HG02884 (cell line): Measurements from ENCODE around the gene MAP3K14.

Experiments
- ATAC-seq: cut with Tn5 transposase; IDR thresholded peaks from one replicate; pipeline ENCODE4 v1.9.1; 2021; ENCODE audit warnings: mild to moderate bottlenecking, moderate library complexity; ENCODE audit not compliant: unreplicated experiment

MAP3K14 gene

GRCh38 chr17:45225051-45225700, 91.6 kb downstream of the MAP3K14 start:
- ATAC-seq = no peak

DNA sequence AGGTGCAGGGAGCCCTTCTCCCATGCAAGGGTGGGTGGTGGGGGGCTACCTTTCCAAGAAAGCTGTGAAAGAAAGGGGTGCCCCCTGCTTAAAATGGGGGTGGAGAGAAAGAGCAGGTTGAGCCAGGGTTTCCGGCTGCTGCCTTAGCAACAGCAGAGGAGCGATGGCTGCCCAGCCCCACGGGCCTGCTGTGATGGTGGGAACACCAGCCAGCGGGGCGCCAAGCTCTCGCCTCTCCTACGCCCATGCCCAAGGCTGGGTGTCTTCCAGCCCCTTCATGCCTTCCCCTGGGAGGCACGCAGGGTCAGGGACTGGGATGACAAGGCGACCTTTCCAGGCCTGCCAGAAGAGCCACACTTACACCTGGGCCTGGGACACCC, 92.2 kb downstream of the MAP3K14 start:
- no peak for ATAC-seq

- ATAC-seq = no peak
Observed at GRCh38 chr17:45223539-45224528, 93.0 kb downstream of the MAP3K14 start.

DNA sequence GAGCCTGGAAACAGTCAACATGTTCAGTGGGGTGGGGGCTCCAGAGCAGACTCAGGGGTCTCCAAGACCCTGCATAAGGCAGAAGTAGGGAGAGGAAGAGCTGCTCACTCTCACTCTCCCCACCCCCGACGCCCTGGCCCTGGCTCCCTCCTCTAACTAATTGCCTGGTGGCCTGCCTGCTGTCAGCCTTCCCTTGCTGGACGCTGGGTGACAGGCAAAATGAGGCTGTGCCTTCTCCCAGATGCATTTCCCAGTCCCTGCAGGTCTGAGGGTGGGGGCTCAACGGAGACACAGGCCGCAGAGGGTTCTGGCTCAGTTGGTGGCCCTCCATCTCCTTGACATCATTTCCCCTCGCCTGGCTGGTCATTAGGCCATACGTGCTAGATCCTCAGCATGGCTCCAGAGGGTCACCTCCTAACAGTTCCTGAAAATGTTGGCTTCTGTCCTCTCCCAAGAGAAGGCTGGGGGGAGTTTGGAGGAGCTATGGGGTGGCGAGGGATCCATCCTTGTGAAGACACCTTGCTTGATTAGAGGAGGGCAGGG, 93.8 kb downstream of the MAP3K14 start:
- no peak for ATAC-seq

DNA sequence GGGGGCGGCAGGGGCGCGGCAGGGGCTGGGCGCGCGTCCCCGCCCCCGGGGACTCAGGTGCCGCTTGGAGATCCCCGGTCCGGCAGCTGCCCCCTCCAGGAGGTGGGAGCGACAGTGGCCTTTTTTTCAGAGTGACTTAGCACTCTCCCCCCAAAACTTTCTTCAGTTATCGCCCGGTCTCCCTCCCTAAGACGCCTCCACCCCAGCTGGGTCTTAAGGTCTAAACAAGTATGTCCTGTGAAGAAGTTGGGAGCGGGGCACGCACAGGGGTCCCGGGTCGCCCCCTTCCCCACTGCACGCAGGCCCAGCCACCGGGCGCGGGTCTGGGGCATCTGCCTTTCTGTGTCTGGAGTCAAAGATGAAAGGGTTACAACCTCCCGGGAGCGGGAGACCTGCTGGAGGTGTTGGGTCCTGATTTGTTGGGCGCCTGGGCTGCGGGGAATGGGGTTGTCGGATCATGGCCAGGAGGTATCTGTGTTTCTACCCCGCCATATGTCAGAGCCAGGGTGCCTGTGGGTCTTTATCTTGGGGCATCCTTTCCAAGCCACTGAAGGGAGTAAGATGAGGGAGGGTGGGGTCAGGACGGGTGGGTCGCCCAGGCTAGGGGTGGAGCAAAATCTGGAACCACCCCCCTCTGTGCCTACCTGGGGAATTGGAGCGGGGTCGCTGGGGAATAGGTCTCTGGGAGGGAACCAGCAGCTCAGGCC, 94.4 kb downstream of the MAP3K14 start:
- no peak for ATAC-seq

GRCh38 chr17:45222014-45222288, 94.9 kb downstream of the MAP3K14 start:
- ATAC-seq = no peak

- ATAC-seq = no peak
Observed at GRCh38 chr17:45221081-45222013, 95.5 kb downstream of the MAP3K14 start, which contains the start of gene FMNL1. TSS of gene FMNL1 (plus strand) at chr17:45221885. CDS start at chr17:45222125, 240 bp downstream.

DNA sequence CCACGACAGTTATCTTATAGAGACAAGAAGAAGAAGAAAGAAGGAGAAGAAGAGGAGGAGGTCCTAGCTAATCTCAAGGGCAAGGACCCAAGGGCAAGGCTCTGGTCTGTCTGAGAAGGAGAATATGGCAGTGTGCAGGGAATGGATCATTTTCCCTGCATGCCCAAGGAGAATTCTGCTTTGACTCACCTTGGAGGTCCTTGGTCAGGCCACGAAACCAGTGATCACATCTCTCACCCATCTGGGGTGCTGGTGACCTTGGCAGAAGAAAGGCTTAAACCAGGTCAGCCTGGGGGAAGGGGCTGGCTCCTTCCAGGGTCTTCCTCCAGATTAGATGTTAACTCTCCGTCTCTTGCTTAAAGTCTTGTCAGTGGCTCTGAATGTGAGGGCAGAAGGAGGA, 96.7 kb downstream of the MAP3K14 start:
- ATAC-seq = no peak

DNA sequence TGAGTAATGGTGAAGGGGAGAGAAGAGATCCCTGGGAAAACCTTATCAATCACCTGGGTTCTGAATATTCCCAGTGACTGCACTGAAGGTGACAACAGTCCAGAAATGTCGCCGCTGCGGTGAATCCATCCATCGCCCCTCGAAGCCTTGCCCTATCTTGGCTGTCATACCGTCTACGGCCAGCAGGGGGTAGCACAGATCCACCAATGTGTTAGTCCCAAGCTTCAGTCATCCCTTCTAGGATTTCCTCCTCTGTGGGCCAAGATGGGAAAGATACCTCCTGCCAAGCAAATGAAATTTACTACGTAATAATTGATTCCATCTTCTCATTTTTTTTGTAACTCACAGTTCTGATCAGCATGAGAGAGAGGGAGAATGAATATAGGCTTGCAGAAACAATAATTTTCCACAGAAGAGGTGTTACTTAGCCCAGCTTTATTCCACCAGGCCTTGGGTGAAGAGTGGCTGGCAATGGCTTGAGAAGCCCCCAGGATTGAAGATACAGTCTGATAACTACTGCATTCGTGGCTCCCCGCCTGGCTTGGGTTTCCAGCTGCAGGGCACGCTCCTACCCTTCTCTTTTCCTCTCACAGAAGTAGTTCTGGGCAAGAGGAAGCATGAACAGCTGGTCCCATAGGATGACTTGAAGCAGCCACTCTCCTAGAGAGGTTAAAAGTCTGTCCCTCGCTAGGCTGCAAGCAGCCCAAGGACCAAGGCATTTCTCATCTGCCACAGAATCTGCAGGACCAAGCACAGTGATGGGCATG, 97.7 kb downstream of the MAP3K14 start:
- no peak for ATAC-seq
